Breast epithelium (tissue), 3 donors: ENCODE measurements around the gene KCNC1.

Experiments used
- POLR2A ChIP-seq: fragments of 450-650 bp; IDR thresholded peaks from one replicate; pipeline ENCODE4 v1.6.1; 2016; ENCODE audit warnings: antibody characterized with exemption, mild to moderate bottlenecking, moderate library complexity
- TF ChIP-seq, protein P1 (sequence below), 3 donors: fragments of 450-650 bp; IDR thresholded peaks; one replicate each; pipeline ENCODE4 v1.5.1; 2016 to 2017; ENCODE audit warnings: antibody characterized with exemption in 3 of 3, mild to moderate bottlenecking in 3 of 3, moderate library complexity in 3 of 3

DNA sequence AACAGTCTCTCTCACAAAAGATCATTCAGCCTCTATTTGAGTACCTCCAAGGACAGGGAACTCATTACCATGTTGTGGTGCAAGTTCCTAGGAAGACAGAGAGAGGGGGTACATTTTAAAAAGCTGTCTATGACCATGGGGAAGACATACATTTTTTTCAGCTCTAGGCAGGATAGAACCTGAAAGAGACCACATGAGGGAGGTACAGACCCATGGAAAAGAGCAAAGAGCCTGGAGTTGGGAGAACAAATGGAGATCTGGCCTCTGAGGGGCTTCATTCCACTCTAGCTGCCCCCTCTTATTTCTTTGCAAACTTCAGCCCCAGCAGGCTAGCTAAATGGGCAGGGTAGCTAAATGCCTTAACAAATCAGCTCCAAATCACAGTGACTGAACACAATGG lies 36.3 kb downstream of the KCNC1 start:
- TF ChIP-seq POLR2A: no peak
- TF ChIP-seq, protein P1, sequence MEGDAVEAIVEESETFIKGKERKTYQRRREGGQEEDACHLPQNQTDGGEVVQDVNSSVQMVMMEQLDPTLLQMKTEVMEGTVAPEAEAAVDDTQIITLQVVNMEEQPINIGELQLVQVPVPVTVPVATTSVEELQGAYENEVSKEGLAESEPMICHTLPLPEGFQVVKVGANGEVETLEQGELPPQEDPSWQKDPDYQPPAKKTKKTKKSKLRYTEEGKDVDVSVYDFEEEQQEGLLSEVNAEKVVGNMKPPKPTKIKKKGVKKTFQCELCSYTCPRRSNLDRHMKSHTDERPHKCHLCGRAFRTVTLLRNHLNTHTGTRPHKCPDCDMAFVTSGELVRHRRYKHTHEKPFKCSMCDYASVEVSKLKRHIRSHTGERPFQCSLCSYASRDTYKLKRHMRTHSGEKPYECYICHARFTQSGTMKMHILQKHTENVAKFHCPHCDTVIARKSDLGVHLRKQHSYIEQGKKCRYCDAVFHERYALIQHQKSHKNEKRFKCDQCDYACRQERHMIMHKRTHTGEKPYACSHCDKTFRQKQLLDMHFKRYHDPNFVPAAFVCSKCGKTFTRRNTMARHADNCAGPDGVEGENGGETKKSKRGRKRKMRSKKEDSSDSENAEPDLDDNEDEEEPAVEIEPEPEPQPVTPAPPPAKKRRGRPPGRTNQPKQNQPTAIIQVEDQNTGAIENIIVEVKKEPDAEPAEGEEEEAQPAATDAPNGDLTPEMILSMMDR (IDR thresholded peaks at IDR 0.05): no peak
